Lower lobe of right lung (tissue), 2 donors: ENCODE measurements around the gene TSGA10. TPM values are rescaled to one million over a fixed set of nuclear protein-coding genes. Genes with fewer than 3 reads are reported as not detected.

ENCODE experiments used
- ATAC-seq, 2 donors: fragments of 200-7000 bp; cut with Tn5 transposase; one replicate each; pipeline ENCODE4 v1.9.1; 2020 to 2022; ENCODE audit warnings: mild to moderate bottlenecking in 2 of 2, moderate library complexity in 2 of 2
- DNase-seq: peaks from one replicate; pipeline ENCODE4 v3.0.0-alpha.2; 2020
- H3K27ac ChIP-seq: fragments of 200-600 bp; one replicate; pipeline ENCODE4 v1.8.0; 2022
- H3K27me3 ChIP-seq: fragments of 200-600 bp; one replicate; pipeline ENCODE4 v1.8.0; 2022; ENCODE audit warnings: low read depth
- H3K36me3 ChIP-seq: fragments of 200-600 bp; one replicate; pipeline ENCODE4 v1.8.0; 2022; ENCODE audit warnings: mild to moderate bottlenecking
- H3K4me1 ChIP-seq: fragments of 200-600 bp; one replicate; pipeline ENCODE4 v1.8.0; 2022
- H3K4me3 ChIP-seq: fragments of 200-600 bp; one replicate; pipeline ENCODE4 v1.8.0; 2022; ENCODE audit warnings: mild to moderate bottlenecking
- H3K9me3 ChIP-seq: fragments of 200-600 bp; one replicate; pipeline ENCODE4 v1.8.0; 2022
- CTCF ChIP-seq: fragments of 200-600 bp; IDR thresholded peaks from one replicate; pipeline ENCODE4 v1.8.0; 2022; ENCODE audit warnings: antibody characterized with exemption, mild to moderate bottlenecking
- intact Hi-C: fragments of 100-400 bp; cut with DNase I; formaldehyde crosslinking; loops from one replicate; pipeline ENCODE4 v1.11.0; 2022
- total RNA-seq: library from RNA; stranded (reverse); fragmentation: NEBNext Ultra II Directional; extraction: Animal tissue kit (Norgen Biotek cat#: 25700); gene quantifications from one replicate; pipeline ENCODE4 v1.2.1, GENCODE V29; 2021
- donor health status: DM: no; HTN: yes; CAD: no; lungs with severe emphysema.

The TSGA10 gene
- total RNA-seq, 1 donor from 2014 or later = 9.9 TPM

GRCh38 chr2:99081891-99082290, 72.9 kb downstream of the TSGA10 start:
- Histone ChIP-seq H3K4me3 (no peak overlapping the region), H3K4me1 (no peaks in the 10 kb centered on the region)
- intact Hi-C loops = no loop called here

GRCh38 chr2:99079226-99079625, 75.5 kb downstream of the TSGA10 start:
- Histone ChIP-seq H3K27ac (no peak overlapping the region), H3K27me3 (peaks cover 10% of the 10 kb centered on the region), H3K36me3 (no peaks in the 10 kb centered on the region), H3K4me1 (no peaks in the 10 kb centered on the region), H3K9me3 (no peaks in the 10 kb centered on the region), H3K4me3 (no peak overlapping the region)
- no peak for DNase-seq
- TF ChIP-seq CTCF = no peak
- intact Hi-C loops = no loop called here
- ATAC-seq = no peak

More at GRCh38 chr2:99081891-99082290, 72.9 kb downstream of the TSGA10 start:
- TF ChIP-seq CTCF = no peak
- DNase-seq (no peak), ATAC-seq (no peak)
- H3K27ac ChIP-seq = no peak overlapping the region
- peaks cover 10% of the 10 kb centered on the region for H3K27me3 ChIP-seq
- no peaks in the 10 kb centered on the region for H3K9me3 ChIP-seq
- no peaks in the 10 kb centered on the region for H3K36me3 ChIP-seq

GRCh38 chr2:99072551-99072950, 82.2 kb downstream of the TSGA10 start:
- H3K4me3 ChIP-seq = no peak overlapping the region
- no peaks in the 10 kb centered on the region for H3K36me3 ChIP-seq
- no peaks in the 10 kb centered on the region for H3K27me3 ChIP-seq
- H3K4me1 ChIP-seq = peaks cover 5% of the 10 kb centered on the region
- TF ChIP-seq CTCF = no peak
- peak; percentile 75 to 94 for ATAC-seq
- no peaks in the 10 kb centered on the region for H3K9me3 ChIP-seq
- intact Hi-C loops = no loop called here
- no peak overlapping the region for H3K27ac ChIP-seq
- no peak for DNase-seq

GRCh38 chr2:99067871-99068625, 86.7 kb downstream of the TSGA10 start:
- no peak overlapping the region for H3K4me3 ChIP-seq

More at GRCh38 chr2:99067871-99068625, 86.7 kb downstream of the TSGA10 start:
- intact Hi-C loops = no loop called here
- H3K36me3 ChIP-seq = no peaks in the 10 kb centered on the region
- no peaks in the 10 kb centered on the region for H3K9me3 ChIP-seq
- no peak for TF ChIP-seq CTCF
- no peak overlapping the region for H3K27ac ChIP-seq
- H3K4me1 ChIP-seq = peaks cover 17% of the 10 kb centered on the region
- H3K27me3 ChIP-seq = no peaks in the 10 kb centered on the region
- ATAC-seq (no peak), DNase-seq (no peak)
